GM21360 (cell line): Measurements from ENCODE around the gene ABI3.
"Not testable (repeated sequence)": the region's sequence is repeated elsewhere in the genome, so short reads cannot be mapped to it uniquely, and the experiment has no call there.

Experiments
- ATAC-seq: cut with Tn5 transposase; IDR thresholded peaks from one replicate; pipeline ENCODE4 v1.9.1; 2021; ENCODE audit warnings: mild to moderate bottlenecking, moderate library complexity; ENCODE audit not compliant: unreplicated experiment

The ABI3 gene

DNA sequence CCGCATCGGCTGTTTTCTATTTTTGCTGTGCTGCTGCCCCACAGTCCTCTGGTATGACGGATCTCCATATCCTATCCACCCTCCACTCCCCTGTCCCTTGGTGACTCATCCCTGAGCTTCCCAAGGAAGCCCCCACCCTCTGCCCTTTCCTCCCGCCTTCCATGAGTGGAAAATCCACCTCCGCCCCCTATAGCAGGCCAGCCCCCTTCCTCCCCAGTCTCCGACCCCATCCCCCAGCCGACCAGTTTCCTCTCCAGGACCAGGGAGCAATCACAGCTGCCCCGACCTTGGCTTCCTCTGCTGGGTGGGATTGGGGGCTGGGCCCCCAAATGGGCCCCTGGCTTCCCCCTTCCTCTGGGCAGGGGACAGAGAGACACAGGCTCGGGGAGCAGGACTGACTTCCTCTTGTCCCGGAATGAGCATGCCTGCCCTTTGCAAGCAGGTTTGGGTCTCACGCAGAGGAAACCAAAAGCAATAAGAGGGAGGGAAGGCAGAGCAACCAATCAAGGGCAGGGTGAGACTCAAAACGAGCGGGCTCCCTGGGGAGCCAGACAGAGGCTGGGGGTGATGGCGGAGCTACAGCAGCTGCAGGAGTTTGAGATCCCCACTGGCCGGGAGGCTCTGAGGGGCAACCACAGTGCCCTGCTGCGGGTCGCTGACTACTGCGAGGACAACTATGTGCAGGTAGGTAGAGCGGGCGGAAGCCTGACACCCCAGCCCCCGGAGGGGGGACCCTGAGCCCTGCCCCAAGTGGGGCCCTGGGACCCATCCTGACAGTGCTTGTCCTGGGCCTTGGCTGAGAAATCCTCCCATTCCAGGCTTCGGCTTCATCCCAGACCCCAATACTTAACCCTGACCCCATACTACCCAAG is at the start of gene ABI3, which contains the start of gene GNGT2:
Gene ABI3, plus strand, starts transcription at position 550 of the 872 bp plus-strand sequence. Its CDS starts 18 bp downstream, at position 568.
Gene GNGT2, minus strand, starts transcription at position 417 of the 872 bp plus-strand sequence. CDS start 3,152 bp downstream, outside the sequence.
- peak; percentile 61 for ATAC-seq

GRCh38 chr17:49162866-49163265 is 47.6 kb upstream of the ABI3 start:
- ATAC-seq, result no peak

DNA sequence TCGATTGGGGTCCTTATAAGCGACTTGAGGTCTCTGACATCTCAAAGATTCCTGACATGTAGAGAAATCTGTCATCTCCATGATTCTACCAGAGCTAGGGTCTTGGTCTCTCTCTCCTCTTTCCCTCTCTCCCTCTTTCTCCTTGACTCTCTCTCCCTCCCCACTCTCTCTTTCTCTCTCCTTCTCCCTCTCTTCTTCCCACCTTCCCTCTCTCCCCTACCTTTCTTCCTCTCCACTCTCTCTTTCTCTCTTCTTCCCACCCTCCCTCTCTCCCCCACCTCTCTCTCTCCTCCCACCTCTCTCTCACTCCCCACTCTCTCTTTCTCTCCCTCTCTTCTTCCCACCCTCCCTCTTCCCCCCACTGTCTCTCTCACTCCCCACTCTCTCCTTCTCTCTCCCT is 45.4 kb upstream of the ABI3 start:
- ATAC-seq, result no peak

DNA sequence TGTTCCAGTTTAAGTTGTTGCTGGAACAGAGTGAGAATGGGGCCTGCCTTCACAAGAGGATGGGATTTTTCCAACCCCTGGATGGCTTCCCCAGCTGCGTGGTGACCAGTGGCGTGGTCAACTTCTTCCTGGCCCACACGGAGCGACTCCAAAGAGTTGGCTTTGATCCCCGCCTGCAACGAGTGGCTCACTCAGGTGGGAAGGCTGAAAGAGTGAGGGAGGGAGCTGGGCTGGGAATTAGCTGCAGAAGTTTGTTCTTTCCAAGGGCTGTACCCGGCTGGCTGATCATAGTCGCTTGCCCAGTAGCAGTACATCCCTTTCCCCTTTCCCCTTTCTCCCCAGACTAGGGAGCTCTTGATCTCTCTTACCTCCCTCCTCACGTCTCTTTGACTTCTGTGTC is 41.8 kb upstream of the ABI3 start:
- no peak for ATAC-seq

GRCh38 chr17:49170216-49170615 is 40.3 kb upstream of the ABI3 start:
- no peak for ATAC-seq

GRCh38 chr17:49170711-49171110 is 39.8 kb upstream of the ABI3 start:
- ATAC-seq, result not testable (repeated sequence)

- not testable (repeated sequence) for ATAC-seq
Measured at GRCh38 chr17:49175978-49176377, 34.5 kb upstream of the ABI3 start.

DNA sequence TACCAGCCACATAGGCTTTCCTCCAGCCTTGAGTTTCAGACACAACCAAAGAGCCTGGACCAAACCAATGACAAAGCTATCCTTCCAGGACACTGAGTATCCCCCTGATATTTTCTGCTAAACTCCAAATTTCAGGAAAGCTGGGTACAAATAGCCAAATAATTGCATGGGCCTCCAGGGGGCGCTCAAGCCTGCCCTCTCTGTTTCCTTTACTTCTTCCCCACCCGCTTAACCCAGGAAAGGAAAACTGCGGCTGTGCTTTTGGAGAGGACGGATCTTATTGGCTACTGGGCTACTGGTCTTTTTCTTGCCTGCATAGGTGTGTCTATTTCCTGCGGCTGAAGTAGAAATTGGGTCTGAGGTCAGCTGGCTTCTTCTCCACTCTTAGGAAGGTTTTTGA is 30.2 kb upstream of the ABI3 start:
- no peak for ATAC-seq

DNA sequence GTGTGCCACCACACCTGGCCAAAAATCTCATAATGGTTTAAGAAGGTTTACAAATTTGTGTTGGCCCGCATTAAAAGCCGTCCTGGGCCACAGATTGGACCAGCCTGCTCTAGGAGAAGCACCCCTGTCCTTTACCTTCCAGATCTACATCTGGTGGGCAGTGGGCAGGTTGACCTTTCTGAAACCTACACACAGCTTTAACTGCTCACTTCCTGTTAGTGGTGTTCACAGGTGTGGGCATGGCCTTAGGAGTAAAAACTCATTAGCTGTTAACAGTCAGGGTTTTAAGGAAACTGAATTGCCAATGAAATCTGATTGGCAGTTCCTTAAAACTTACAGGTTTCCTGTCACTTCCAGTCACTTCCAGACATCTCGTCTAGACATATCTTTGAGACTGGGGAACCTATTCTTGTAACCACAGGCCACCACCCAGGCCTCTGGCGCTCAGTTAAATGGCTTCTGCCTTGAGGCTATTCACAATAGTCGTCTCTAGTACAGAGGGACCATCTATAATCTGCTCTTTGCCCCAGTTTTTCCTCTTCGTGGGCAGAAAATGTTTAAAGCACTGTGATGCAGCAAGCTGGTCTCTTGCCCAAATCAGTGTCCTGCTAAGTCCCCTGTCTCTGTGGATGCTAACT is 29.4 kb upstream of the ABI3 start:
- ATAC-seq, result no peak

DNA sequence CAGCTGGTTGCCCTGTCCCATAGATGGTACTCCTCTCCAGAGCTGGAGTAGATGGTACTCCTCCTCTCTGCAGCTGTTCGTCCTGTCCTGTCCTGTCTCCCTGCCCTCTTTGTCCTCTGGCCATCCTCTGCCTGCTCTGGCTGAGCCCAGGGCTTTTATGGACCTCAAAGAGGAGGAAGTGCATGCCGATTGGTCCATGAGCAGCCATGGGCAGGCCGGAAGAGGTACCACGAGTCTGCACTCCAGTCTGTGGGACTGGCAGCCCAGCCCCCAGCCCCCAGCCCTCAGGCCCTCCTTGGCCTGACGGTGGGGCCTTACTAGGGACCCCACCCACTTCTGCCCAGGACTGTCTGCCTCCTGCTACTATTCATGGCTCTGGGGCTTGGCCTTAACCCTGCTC is 27.2 kb upstream of the ABI3 start:
- ATAC-seq, result no peak

- ATAC-seq, result no peak
Measured at GRCh38 chr17:49183801-49184200, 26.7 kb upstream of the ABI3 start.

GRCh38 chr17:49184522-49184921 is 26.0 kb upstream of the ABI3 start:
- ATAC-seq, result not testable (repeated sequence)

- ATAC-seq, result not testable (repeated sequence)
Measured at GRCh38 chr17:49185381-49185780, 25.1 kb upstream of the ABI3 start.

DNA sequence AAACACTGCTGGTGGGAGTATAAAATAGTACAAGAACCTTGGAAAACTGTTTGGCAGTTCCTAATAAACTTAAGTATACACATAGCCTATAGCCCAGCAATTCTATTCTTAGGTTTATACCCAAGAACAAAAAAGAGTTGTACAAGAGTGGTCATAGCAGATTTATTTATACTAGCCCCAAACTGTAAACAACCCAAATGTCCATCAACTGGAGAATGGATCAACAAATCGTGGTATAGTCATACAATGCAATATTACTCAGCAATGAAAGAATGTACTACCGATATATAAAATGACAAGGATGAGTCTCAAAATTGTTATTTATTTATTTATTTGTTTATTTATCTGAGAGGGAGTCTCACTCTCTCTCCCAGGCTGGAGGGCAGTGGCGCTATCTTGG is 23.2 kb upstream of the ABI3 start:
- no peak for ATAC-seq

DNA sequence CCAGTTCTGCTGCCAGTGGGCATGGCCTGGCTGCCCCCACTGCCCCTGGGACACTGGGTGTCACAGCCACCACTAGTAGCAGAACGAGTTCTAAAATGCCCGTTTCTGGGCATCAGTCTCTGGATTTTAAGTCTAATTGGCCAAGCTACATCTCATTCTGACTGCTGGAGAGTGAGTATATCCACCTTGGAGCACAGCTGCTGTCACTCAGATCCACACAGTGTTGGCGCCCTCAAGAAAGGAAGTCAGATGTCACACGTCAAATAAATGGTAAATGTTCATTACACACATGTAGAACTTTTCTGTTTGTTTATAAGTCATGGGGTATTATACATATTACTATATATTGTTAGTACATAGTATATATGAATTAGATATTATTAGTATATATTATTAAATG is 19.6 kb upstream of the ABI3 start:
- no peak for ATAC-seq

DNA sequence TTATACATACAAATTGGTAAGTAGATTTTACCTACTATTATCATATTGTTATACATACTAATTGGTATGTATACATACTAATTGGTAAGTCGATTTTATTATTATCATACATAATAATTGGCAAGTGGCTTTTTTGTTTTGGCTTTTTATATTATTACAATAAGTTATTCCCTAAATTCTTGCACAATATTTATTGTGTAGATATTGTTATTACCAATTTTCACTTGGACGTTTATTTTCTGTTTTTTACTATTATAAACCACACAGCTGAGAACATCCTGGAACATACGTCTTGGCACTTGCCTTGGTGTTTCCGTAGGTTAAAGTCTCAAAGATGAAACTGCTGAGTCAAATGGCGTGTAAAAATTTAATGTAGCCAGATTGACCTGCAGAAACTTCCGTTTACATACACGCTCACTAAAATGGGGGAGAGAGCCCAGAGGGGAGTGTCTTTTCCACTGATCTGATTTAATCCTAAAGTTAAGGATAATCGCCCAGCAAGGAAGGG is 19.0 kb upstream of the ABI3 start:
- ATAC-seq, result no peak

DNA sequence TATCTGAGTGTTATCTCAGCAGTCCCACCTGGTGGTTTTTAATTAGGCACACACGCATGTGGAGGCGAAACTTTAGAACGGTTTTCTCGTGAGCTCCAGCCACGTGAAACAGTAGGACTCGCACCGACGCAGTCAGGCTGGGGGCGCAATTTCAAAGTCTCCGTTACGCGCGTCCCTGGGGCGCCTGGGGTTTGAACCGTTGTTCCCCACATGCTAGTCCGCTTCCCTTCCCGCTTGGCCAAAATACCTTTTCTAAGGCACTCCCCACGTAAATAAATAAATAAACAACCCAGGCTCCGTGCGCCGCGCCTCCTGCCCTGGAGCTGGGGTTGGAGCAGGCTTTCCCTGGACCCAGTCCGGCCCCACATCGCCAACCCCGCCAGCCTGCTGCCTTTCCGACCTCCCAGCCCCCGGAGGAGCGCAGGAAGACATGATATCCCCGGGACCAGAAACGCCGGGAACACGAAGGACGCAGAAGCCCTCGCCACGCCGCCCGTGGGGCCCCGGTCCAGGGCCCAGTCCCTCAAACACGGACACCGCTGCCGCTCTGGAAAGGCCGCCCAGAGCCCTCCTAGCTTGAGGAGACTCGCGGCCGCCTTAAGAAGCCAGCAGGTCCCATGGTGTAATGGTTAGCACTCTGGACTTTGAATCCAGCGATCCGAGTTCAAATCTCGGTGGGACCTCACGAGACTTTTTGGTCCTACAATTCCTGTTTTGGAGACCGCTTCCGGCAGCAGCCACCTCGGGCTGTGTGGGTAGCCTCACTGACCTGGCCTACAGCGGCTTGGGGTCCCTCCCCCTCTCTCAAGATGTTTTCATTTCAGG is 18.4 kb upstream of the ABI3 start:
- peak; percentile 43 for ATAC-seq

DNA sequence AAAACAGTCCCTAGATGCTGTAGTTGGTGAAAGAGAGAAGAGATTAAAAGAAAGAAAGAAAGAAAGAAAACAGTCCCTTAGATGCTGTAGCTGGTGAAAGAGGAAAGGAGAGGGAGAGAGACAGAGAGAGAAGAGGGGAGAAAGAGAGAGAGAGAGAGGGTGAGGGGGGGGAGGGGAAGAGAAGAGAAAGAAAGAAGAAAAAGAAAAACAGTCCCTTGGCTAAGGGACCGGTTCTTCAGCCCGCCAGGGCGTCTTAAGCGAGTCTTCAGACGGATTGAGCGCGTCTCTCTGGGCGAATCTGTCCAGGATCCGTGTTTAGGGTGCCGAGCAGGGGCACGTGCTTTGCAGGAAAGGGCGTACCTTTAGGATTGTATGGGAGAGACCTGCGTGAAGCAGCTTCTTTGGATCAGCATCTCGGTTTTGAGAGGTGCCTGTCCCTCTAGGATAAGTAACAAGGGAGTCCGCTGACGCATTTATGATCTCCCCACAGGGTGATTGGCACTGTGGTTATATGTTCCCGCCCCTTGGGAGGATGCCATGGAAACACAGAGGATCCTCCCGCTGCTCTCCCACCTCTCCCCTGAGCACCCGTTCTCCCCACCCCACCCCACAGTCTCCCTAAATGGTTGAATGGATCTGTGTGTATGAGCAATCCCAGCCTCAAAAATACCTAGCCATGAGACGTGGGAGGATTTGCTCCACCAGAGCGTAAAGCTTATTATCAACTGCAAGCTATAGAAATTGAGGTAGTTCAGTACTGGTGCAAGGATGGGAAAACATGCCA is 16.8 kb upstream of the ABI3 start:
- ATAC-seq, result no peak

- ATAC-seq, result no peak
Measured at GRCh38 chr17:49194297-49194607, 16.3 kb upstream of the ABI3 start.

- ATAC-seq, result no peak
Measured at GRCh38 chr17:49195751-49196150, 14.8 kb upstream of the ABI3 start.
